ENCODE results near the gene UBE2J2. TPM values are rescaled to one million over a fixed set of nuclear protein-coding genes. Genes with fewer than 3 reads are reported as not detected.

UBE2J2 gene
- total RNA-seq: 10 to 100 TPM; 23.3 to 43.9 (median 33.2) TPM
- polyA plus RNA-seq: 10 to 100 TPM; 38.7 to 53.6 TPM
- long read RNA-seq, donor 1, transcript UBE2J2-202 (7 exons, 1,733 nt): major isoform, 36 of 51 reads
- long read RNA-seq, donor 1, partial matches to known transcripts: 2 of 51 reads
- long read RNA-seq, donor 1, other reads (novel, unspliced or antisense): 9 of 51 reads
- long read RNA-seq, donor 2, transcript UBE2J2-202 (7 exons, 1,733 nt): major isoform, 44 of 54 reads
- long read RNA-seq, donor 2, transcript UBE2J2-204 (6 exons, 1,057 nt): minor isoform, 5 of 54 reads
- long read RNA-seq, donor 2, partial matches to known transcripts: 0 of 54 reads
- long read RNA-seq, donor 2, other reads (novel, unspliced or antisense): 2 of 54 reads
- long read RNA-seq, donor 3, transcript UBE2J2-202 (7 exons, 1,733 nt): major isoform, 44 of 75 reads
- long read RNA-seq, donor 3, transcript UBE2J2-204 (6 exons, 1,057 nt): minor isoform, 5 of 75 reads
- long read RNA-seq, donor 3, partial matches to known transcripts: 2 of 75 reads
- long read RNA-seq, donor 3, other reads (novel, unspliced or antisense): 17 of 75 reads

DNA sequence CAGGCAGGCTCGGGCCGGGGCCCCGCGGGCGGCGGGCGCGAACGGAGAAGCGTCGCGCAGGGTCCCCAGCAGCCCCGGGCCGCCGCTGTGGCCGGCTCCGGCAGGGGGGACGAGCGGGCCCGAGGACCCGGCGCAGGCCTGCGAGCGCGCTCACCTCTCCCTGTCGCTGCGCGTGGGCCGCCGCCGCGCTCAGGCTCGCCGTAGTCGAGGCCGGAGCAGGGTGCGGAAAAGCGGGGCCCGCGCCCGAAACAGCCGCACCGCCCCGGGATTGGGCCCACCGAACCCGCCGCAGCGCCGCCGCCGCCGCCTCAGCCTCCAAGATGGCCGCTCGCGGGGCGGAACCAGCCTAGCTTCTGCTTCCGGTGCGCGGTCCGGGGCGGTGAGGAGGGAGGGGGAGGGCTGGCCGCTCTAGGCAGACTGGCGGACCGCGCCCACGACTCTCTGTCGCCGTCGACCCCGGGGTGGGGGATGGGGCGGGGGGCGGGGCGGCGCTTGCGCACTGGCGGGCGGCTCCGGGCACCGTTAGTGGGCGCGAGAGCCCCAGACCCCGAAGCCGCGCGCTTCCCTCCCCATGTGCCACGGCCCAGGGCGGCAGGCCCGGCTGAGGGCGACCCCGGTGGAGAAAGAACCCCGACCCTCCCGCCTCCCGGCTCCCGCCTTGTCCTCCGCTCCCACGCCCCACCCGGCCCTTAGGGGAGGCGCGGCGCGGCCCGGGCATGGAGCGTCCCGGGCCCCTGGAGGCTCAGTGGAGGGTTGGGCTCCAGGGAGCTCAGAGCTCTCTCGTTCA, at the start of gene UBE2J2:
Gene UBE2J2, minus strand, starts transcription at position 343 of the 787 bp plus-strand sequence. CDS start 5,862 bp downstream, outside the sequence.
- DNase-seq (peak; percentile 95 to 98 (median 96)), ATAC-seq (peak; percentile 95 to 98 (median 97))
- Histone ChIP-seq H3K36me3 (peaks cover 0 to 10% (median under 1%) of the 10 kb centered on the region in 9 donors), H3K9me3 (no peaks in the 10 kb centered on the region), H3K27me3 (no peaks in the 10 kb centered on the region), H3K4me3 (peak within 1 kb of the TSS; percentile 61 to 99 (median 94)), H3K4me1 (peaks cover 14 to 47% (median 38%) of the 10 kb centered on the region in 12 donors), H3K27ac (peak within 1 kb of the TSS; percentile 41 to 96 (median 90))
- peak in 1 of 2 donors; percentile 67 for TF ChIP-seq POLR2A (IDR thresholded peaks at IDR 0.05)
- TF ChIP-seq, protein P1, sequence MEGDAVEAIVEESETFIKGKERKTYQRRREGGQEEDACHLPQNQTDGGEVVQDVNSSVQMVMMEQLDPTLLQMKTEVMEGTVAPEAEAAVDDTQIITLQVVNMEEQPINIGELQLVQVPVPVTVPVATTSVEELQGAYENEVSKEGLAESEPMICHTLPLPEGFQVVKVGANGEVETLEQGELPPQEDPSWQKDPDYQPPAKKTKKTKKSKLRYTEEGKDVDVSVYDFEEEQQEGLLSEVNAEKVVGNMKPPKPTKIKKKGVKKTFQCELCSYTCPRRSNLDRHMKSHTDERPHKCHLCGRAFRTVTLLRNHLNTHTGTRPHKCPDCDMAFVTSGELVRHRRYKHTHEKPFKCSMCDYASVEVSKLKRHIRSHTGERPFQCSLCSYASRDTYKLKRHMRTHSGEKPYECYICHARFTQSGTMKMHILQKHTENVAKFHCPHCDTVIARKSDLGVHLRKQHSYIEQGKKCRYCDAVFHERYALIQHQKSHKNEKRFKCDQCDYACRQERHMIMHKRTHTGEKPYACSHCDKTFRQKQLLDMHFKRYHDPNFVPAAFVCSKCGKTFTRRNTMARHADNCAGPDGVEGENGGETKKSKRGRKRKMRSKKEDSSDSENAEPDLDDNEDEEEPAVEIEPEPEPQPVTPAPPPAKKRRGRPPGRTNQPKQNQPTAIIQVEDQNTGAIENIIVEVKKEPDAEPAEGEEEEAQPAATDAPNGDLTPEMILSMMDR (IDR thresholded peaks at IDR 0.05): peak in 5 of 12 donors; percentile 5 to 35 (median 24)
- intact Hi-C loops (cut with DNase I): loop anchor here in 3 of 10 donors (1.0 to 5.0 kb wide), 3 partner anchors 41 to 157 kb away; partner anchors contain the start of genes B3GALT6 (in 3 of the 3), SDF4 (in 3 of the 3) and C1orf159 (in 1 of the 3)
- 0 to 1% (median 0%) methylated on average over 11 to 105 of the region's 105 CpGs for WGBS, 4 donors

DNA sequence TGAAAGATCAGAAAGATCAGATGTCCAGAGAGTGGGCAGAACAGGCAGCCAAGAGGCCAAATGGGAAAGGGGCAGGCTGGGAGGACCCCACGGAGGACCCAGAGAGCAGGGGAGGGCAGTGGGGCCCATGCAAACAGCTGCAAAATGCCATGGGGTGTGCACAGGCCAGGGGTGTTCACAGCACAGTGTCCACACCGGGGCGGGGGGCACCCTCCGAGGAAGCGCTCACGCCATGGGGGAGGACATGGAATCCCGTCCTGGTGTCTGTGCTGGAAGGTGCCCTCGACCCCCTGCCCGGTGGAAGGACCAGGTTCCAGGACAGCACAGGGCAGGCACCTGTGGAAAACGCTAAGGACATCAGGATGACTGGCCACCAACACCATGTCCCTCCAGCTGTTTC, 49.3 kb upstream of the UBE2J2 start:
- DNase-seq: no peak
- Histone ChIP-seq H3K27me3 (no peaks in the 10 kb centered on the region), H3K36me3 (peaks cover 0 to 44% (median 30%) of the 10 kb centered on the region in 9 donors), H3K4me3 (peak overlapping the region in 1 of 12 donors; percentile 28), H3K27ac (no peak overlapping the region), H3K4me1 (peaks cover 7 to 80% (median 47%) of the 10 kb centered on the region in 12 donors), H3K9me3 (no peaks in the 10 kb centered on the region)
- intact Hi-C loops (cut with DNase I): no loop called here
- 78 to 92% (median 87%) methylated on average over 9 to 10 of the region's 10 CpGs for WGBS, 4 donors
- no peak for ATAC-seq
- TF ChIP-seq, protein P1 (IDR thresholded peaks at IDR 0.05): no peak
- TF ChIP-seq POLR2A (IDR thresholded peaks at IDR 0.05): no peak

DNA sequence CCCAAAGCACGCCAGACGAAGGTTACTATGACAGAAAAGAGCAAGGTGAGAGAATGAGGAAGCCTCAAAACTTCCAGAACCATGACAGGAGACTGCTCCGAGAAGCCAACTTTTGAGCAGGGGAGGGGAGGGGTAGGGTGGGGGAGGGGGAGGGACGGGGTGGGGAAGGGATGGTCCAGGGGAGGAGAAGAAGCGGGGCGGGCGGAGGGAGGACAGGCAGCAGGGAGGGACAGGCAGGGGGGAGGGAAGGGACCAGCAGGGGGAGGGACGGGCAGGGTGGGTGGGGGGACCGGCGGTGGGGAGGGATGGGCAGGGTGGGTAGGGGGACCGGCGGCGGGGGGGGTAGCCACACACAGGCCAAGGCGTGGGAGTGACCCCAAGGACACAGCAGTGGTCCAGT, 48.8 kb upstream of the UBE2J2 start:
- ATAC-seq (no peak), DNase-seq (no peak)
- Histone ChIP-seq H3K4me3 (no peak overlapping the region), H3K27ac (no peak overlapping the region), H3K9me3 (no peaks in the 10 kb centered on the region), H3K4me1 (peaks cover 7 to 80% (median 50%) of the 10 kb centered on the region in 12 donors), H3K27me3 (no peaks in the 10 kb centered on the region), H3K36me3 (peaks cover 0 to 44% (median 29%) of the 10 kb centered on the region in 9 donors)
- TF ChIP-seq POLR2A (IDR thresholded peaks at IDR 0.05): no peak
- TF ChIP-seq, protein P1 (IDR thresholded peaks at IDR 0.05): no peak
- intact Hi-C loops (cut with DNase I): no loop called here
- 86 to 93% (median 89%) methylated on average over 4 to 14 of the region's 14 CpGs for WGBS, 4 donors
